ENCODE results near the gene TMEM91. TPM values are rescaled to one million over a fixed set of nuclear protein-coding genes. Genes with fewer than 3 reads are reported as not detected.

Gene TMEM91
- total RNA-seq, 1 donor from 2014 or later: 2.8 TPM

GRCh38 chr19:41386442-41386841 lies 10.1 kb downstream of the TMEM91 start:
- Histone ChIP-seq H3K4me3 (no peak overlapping the region), H3K27ac (replicated peaks) (no peak overlapping the region), H3K27me3 (ENCODE audit: low read depth) (no peaks in the 10 kb centered on the region), H3K36me3 (peaks cover 49% of the 10 kb centered on the region), H3K4me1 (no peaks in the 10 kb centered on the region), H3K9me3 (replicated peaks) (no peaks in the 10 kb centered on the region)
- intact Hi-C loops (cut with micrococcal nuclease): no loop called here
- DNase-seq: peak; percentile 22
- TF ChIP-seq CTCF (IDR thresholded peaks at IDR 0.05; ENCODE audit: borderline replicate concordance): no peak

GRCh38 chr19:41391618-41392017 lies 15.3 kb downstream of the TMEM91 start:
- TF ChIP-seq CTCF (IDR thresholded peaks at IDR 0.05; ENCODE audit: borderline replicate concordance): no peak
- Histone ChIP-seq H3K4me3 (no peak overlapping the region), H3K9me3 (replicated peaks) (no peaks in the 10 kb centered on the region), H3K27me3 (ENCODE audit: low read depth) (no peaks in the 10 kb centered on the region), H3K36me3 (peaks cover 45% of the 10 kb centered on the region), H3K4me1 (peaks cover 15% of the 10 kb centered on the region), H3K27ac (replicated peaks) (no peak overlapping the region)
- intact Hi-C loops (cut with micrococcal nuclease): no loop called here
- DNase-seq: no peak

- peaks cover 45% of the 10 kb centered on the region for H3K36me3 ChIP-seq
- no peaks in the 10 kb centered on the region for H3K27me3 ChIP-seq (ENCODE audit: low read depth)
- H3K4me3 ChIP-seq: no peak overlapping the region
- no peaks in the 10 kb centered on the region for H3K9me3 ChIP-seq (replicated peaks)
- peak overlapping the region; percentile 51 for H3K27ac ChIP-seq (replicated peaks)
- H3K4me1 ChIP-seq: peaks cover 22% of the 10 kb centered on the region
- DNase-seq: peak; percentile 24
- intact Hi-C loops (cut with micrococcal nuclease): no loop called here
- no peak for TF ChIP-seq CTCF (IDR thresholded peaks at IDR 0.05; ENCODE audit: borderline replicate concordance)
Measured at GRCh38 chr19:41392775-41393174, 16.4 kb downstream of the TMEM91 start.

- Histone ChIP-seq H3K36me3 (peaks cover 24% of the 10 kb centered on the region), H3K9me3 (replicated peaks) (no peaks in the 10 kb centered on the region), H3K27ac (replicated peaks) (no peak overlapping the region), H3K4me3 (no peak overlapping the region), H3K4me1 (peaks cover 48% of the 10 kb centered on the region), H3K27me3 (ENCODE audit: low read depth) (no peaks in the 10 kb centered on the region)
- intact Hi-C loops (cut with micrococcal nuclease): no loop called here
- DNase-seq: no peak
- TF ChIP-seq CTCF (IDR thresholded peaks at IDR 0.05; ENCODE audit: borderline replicate concordance): no peak
Measured at GRCh38 chr19:41395355-41395754, 19.0 kb downstream of the TMEM91 start.

GRCh38 chr19:41397086-41398049 lies 21.0 kb downstream of the TMEM91 start, which contains the start of the genes BCKDHA and EXOSC5:
BCKDHA (plus strand) TSS chr19:41397818; CDS start chr19:41397828, 10 bp downstream.
EXOSC5 (minus strand) TSS chr19:41397359; CDS start chr19:41397328, 31 bp downstream.
- DNase-seq: peak; percentile 99
- TF ChIP-seq CTCF (IDR thresholded peaks at IDR 0.05; ENCODE audit: borderline replicate concordance): peak; percentile 9
- H3K4me3 ChIP-seq: peak within 1 kb of the TSS; percentile 99
- peaks cover 5% of the 10 kb centered on the region for H3K36me3 ChIP-seq
- H3K27me3 ChIP-seq (ENCODE audit: low read depth): no peaks in the 10 kb centered on the region
- H3K9me3 ChIP-seq (replicated peaks): no peaks in the 10 kb centered on the region
- peaks cover 68% of the 10 kb centered on the region for H3K4me1 ChIP-seq
- H3K27ac ChIP-seq (replicated peaks): peak within 1 kb of the TSS; percentile 96
- intact Hi-C loops (cut with micrococcal nuclease): no loop called here

Data from left ventricle myocardium inferior (tissue), 1 donor.